ENCODE data around the gene WDR27. TPM values are rescaled to one million over a fixed set of nuclear protein-coding genes. Genes with fewer than 3 reads are reported as not detected.

The WDR27 gene
- total and polyA plus RNA-seq, 2 experiments from 2014 or later = 27.7 to 29.7 TPM

DNA sequence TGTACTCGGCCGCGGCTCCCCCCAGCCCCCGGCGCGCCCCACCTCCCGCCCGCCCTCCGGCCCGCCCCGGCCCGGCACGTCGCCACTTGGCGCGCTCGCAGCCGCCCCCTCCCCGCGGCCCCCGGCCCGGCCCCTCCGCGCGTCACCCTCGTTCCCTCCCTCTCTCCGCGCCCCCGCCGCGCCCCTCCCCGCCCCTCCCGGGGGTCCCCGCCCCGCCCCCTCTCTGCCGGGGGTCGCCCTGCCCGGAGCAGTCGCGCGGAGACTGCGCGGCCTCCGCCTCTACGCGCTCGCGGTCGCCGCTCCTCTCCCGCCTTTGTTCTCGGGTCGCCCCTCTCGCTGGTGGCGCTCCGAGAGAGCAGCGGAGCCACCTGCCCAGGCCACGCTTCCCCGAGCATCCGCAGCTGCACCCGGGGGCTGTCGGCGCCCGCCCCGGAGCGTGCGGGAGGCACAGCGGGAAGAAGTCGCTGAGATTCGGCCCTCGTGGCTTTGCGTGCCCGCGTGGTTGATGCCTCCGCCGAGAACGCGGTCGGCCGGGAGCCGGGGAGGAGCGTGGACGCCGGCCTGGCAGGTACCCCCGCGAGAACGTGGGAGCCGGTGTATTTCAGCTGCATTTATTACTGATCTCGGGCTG lies 22.8 kb upstream of the WDR27 start, which contains the start of gene PHF10:
PHF10 (minus strand) TSS at position 7 of the 631 bp plus-strand sequence. CDS start 569 bp downstream, outside the sequence.
- H3K9me2 ChIP-seq (replicated peaks; ENCODE audit: insufficient read depth) = no peaks in the 10 kb centered on the region
- peak within 1 kb of the TSS; percentile 93 for H3K4me2 ChIP-seq
- H3K4me1 ChIP-seq (ENCODE audit: insufficient read depth) = peaks cover 15% of the 10 kb centered on the region
- peak; percentile 88 for DNase-seq (ENCODE audit: low spot score)
- H2AFZ ChIP-seq = peak within 1 kb of the TSS; percentile 87
- no peak for TF ChIP-seq EZH2phosphoT487 (IDR thresholded peaks at IDR 0.05; ENCODE audit: low read depth, severe bottlenecking, unreplicated experiment)
- TF ChIP-seq EZH2 (IDR thresholded peaks at IDR 0.05; ENCODE audit: borderline replicate concordance) = no peak
- TF ChIP-seq, protein P1, sequence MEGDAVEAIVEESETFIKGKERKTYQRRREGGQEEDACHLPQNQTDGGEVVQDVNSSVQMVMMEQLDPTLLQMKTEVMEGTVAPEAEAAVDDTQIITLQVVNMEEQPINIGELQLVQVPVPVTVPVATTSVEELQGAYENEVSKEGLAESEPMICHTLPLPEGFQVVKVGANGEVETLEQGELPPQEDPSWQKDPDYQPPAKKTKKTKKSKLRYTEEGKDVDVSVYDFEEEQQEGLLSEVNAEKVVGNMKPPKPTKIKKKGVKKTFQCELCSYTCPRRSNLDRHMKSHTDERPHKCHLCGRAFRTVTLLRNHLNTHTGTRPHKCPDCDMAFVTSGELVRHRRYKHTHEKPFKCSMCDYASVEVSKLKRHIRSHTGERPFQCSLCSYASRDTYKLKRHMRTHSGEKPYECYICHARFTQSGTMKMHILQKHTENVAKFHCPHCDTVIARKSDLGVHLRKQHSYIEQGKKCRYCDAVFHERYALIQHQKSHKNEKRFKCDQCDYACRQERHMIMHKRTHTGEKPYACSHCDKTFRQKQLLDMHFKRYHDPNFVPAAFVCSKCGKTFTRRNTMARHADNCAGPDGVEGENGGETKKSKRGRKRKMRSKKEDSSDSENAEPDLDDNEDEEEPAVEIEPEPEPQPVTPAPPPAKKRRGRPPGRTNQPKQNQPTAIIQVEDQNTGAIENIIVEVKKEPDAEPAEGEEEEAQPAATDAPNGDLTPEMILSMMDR (IDR thresholded peaks at IDR 0.05; ENCODE audit: poor library complexity) = no peak
- no peaks in the 10 kb centered on the region for H3K27me3 ChIP-seq
- peaks cover 32% of the 10 kb centered on the region for H4K20me1 ChIP-seq (ENCODE audit: insufficient read depth, poor library complexity, severe bottlenecking)
- peak within 1 kb of the TSS; percentile 100 for H3K27ac ChIP-seq
- peaks cover 39% of the 10 kb centered on the region for H3K79me2 ChIP-seq
- H3K9me3 ChIP-seq (ENCODE audit: low read depth) = no peaks in the 10 kb centered on the region
- WGBS (ENCODE audit: low lambda C conversion rate, missing lambda C conversion rate) = 2% methylated on average over 47 of the region's 89 CpGs
- peak within 1 kb of the TSS; percentile 89 for H3K4me3 ChIP-seq
- no peaks in the 10 kb centered on the region for H3K36me3 ChIP-seq (replicated peaks; ENCODE audit: insufficient read depth, low read depth)

DNA sequence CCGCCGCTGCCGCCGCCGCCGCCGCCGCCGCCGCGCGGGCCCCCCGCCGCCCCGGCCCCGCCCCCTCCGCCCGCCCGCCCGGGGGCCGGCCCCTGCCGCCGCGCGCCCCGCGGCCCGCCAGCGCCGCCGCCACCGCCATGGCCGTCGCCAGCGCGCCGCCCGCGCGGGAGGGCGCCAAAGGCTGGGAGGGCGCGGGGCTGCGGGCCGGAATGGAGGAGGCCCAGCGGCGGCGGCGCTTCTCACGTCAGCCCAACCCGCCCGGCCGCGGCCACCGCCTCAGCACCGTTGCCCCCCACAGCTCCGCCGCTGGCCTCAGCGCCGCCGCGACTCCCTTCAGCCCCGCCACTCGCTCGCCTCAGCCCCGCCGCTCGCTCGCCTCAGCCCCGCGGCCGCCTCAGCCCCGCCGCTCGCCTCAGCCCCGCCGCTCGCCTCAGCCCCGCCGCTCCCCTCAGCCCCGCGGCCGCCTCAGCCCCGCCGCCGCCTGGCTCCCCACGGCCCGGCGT lies 22.2 kb upstream of the WDR27 start:
- H3K4me2 ChIP-seq = no peak overlapping the region
- H3K36me3 ChIP-seq (replicated peaks; ENCODE audit: insufficient read depth, low read depth) = no peaks in the 10 kb centered on the region
- peak overlapping the region; percentile 100 for H3K27ac ChIP-seq
- H3K9me2 ChIP-seq (replicated peaks; ENCODE audit: insufficient read depth) = no peaks in the 10 kb centered on the region
- peaks cover 37% of the 10 kb centered on the region for H4K20me1 ChIP-seq (ENCODE audit: insufficient read depth, poor library complexity, severe bottlenecking)
- H2AFZ ChIP-seq = no peak overlapping the region
- H3K27me3 ChIP-seq = no peaks in the 10 kb centered on the region
- peaks cover 45% of the 10 kb centered on the region for H3K79me2 ChIP-seq
- 20% methylated on average over 1 of the region's 89 CpGs for WGBS (ENCODE audit: low lambda C conversion rate, missing lambda C conversion rate)
- H3K4me3 ChIP-seq = no peak overlapping the region
- DNase-seq (ENCODE audit: low spot score) = peak; percentile 76
- H3K4me1 ChIP-seq (ENCODE audit: insufficient read depth) = peaks cover 15% of the 10 kb centered on the region
- TF ChIP-seq, protein P1 (IDR thresholded peaks at IDR 0.05; ENCODE audit: poor library complexity) = no peak
- TF ChIP-seq EZH2 (IDR thresholded peaks at IDR 0.05; ENCODE audit: borderline replicate concordance) (no peak), EZH2phosphoT487 (IDR thresholded peaks at IDR 0.05; ENCODE audit: low read depth, severe bottlenecking, unreplicated experiment) (no peak)
- H3K9me3 ChIP-seq (ENCODE audit: low read depth) = no peaks in the 10 kb centered on the region

DNA sequence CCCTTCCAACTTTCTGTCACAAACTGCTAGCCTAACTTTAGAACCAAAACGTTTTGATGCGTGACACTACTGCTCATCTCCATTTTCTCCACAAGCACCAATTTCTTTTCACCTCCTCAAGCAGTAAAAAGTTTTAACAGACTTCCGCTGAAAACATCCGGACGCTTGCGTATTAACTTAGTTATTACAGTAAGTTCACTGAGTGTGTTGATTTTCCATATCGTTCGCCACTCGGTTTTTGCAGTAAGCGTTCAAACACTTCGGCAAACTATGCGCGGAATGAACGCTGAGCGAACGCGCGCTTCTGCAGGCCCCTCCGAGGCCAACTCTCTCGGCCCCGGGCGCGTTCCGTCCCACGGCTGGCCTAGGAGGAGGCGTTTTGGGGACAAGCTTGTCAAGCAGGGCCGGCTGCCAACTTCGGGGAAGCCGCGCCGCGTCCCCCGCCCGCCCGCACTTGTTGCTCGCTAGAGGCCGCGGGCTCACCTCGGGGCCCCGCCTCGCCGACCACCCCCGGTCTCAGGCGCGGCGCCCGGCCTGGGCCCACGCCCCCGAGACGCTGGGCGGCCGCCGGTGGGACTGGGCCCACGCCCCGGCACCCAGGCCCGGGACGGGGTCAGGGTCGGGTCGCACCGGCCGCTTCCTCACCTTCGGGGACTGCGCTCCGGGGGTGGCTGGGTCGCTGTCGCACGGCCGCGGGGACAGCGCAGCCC lies 21.5 kb upstream of the WDR27 start:
- no peaks in the 10 kb centered on the region for H3K9me3 ChIP-seq (ENCODE audit: low read depth)
- H2AFZ ChIP-seq = peak overlapping the region; percentile 17
- DNase-seq (ENCODE audit: low spot score) = peak; percentile 76

More for the DNA sequence above, 21.5 kb upstream of the WDR27 start:
- peak overlapping the region; percentile 96 for H3K27ac ChIP-seq
- peaks cover 15% of the 10 kb centered on the region for H3K4me1 ChIP-seq (ENCODE audit: insufficient read depth)
- peaks cover 44% of the 10 kb centered on the region for H4K20me1 ChIP-seq (ENCODE audit: insufficient read depth, poor library complexity, severe bottlenecking)
- H3K4me2 ChIP-seq = peak overlapping the region; percentile 93
- TF ChIP-seq, protein P1 (IDR thresholded peaks at IDR 0.05; ENCODE audit: poor library complexity) = no peak
- TF ChIP-seq EZH2phosphoT487 (IDR thresholded peaks at IDR 0.05; ENCODE audit: low read depth, severe bottlenecking, unreplicated experiment) (no peak), EZH2 (IDR thresholded peaks at IDR 0.05; ENCODE audit: borderline replicate concordance) (no peak)
- H3K9me2 ChIP-seq (replicated peaks; ENCODE audit: insufficient read depth) = no peaks in the 10 kb centered on the region
- peaks cover 51% of the 10 kb centered on the region for H3K79me2 ChIP-seq
- H3K36me3 ChIP-seq (replicated peaks; ENCODE audit: insufficient read depth, low read depth) = no peaks in the 10 kb centered on the region
- under 1% methylated on average over 55 of the region's 70 CpGs for WGBS (ENCODE audit: low lambda C conversion rate, missing lambda C conversion rate)
- no peaks in the 10 kb centered on the region for H3K27me3 ChIP-seq
- peak overlapping the region; percentile 44 for H3K4me3 ChIP-seq
